Kidney (tissue), 14 donors: ENCODE results near the gene SPRY4. TPM values are rescaled to one million over a fixed set of nuclear protein-coding genes. Genes with fewer than 3 reads are reported as not detected.

Experiments
- DNase-seq, 5 donors: peaks; one replicate each; pipeline ENCODE4 v3.0.0-alpha.2; 2013 to 2020
- FAIRE-seq: peaks from 2 replicates; lab custom pipeline; 2012; peaks lifted over from hg19 to GRCh38; lab: Jason Lieb, UNC
- H3K27ac ChIP-seq, 2 donors: one replicate each; pipeline ENCODE4 v1.7.0; 2013; ENCODE audit warnings: low read depth in 2 of 2, low read length in 2 of 2, inconsistent platforms in 1 of 2
- H3K27me3 ChIP-seq: one replicate; pipeline ENCODE4 v1.7.1; 2013; ENCODE audit warnings: low read length, inconsistent platforms; ENCODE audit not compliant: control insufficient read depth, insufficient read depth
- H3K36me3 ChIP-seq, 3 donors: one replicate each; pipeline versions ENCODE4 v1.7.0 to v1.7.1; 2013; ENCODE audit warnings: low read length in 3 of 3, control low read depth in 1 of 3, inconsistent platforms in 1 of 3; ENCODE audit not compliant: insufficient read depth in 3 of 3, control insufficient read depth in 2 of 3
- H3K4me1 ChIP-seq, 3 donors: one replicate each; pipeline versions ENCODE4 v1.7.0 to v1.7.1; 2013; ENCODE audit warnings: low read length in 3 of 3, inconsistent platforms in 1 of 3, low read depth in 1 of 3; ENCODE audit not compliant: control insufficient read depth in 2 of 3, insufficient read depth in 2 of 3
- H3K4me3 ChIP-seq, 3 donors: one replicate each; pipeline versions ENCODE4 v1.7.0 to v1.8.1; 2013; ENCODE audit warnings: low read length in 3 of 3, control low read depth in 1 of 3, inconsistent platforms in 1 of 3
- H3K9ac ChIP-seq, 3 donors: one replicate each; pipeline versions ENCODE4 v1.7.0 to v1.7.1; 2013; ENCODE audit warnings: low read length in 3 of 3, control low read depth in 1 of 3, inconsistent platforms in 1 of 3
- H3K9me3 ChIP-seq, 3 donors: one replicate each; pipeline versions ENCODE4 v1.7.0 to v1.7.1; 2013; ENCODE audit warnings: low read length in 3 of 3, control low read depth in 1 of 3, inconsistent platforms in 1 of 3; ENCODE audit not compliant: control insufficient read depth in 2 of 3, insufficient read depth in 1 of 3
- CTCF ChIP-seq: IDR thresholded peaks from 3 replicates; pipeline ENCODE4 v1.5.1; 2012; ENCODE audit warnings: mild to moderate bottlenecking, moderate library complexity, borderline replicate concordance; ENCODE audit not compliant: insufficient read depth; ENCODE audit errors: extremely low read depth
- intact Hi-C: fragments of 100-400 bp; cut with DNase I; formaldehyde crosslinking; loops from one replicate; pipeline ENCODE4 v1.11.1; 2022
- polyA plus RNA-seq: library from polyadenylated mRNA; stranded (reverse); fragments of 350-450 nt; fragmentation: Illumina TruSeq; extraction: RNeasy Lipid Tissue Mini Kit (QIAGEN cat#74804); gene quantifications from one replicate; pipeline ENCODE4 v1.2.3, GENCODE V29; 2014; ENCODE audit warnings: low read depth, low replicate concordance; ENCODE audit not compliant: insufficient read depth
- total RNA-seq: library from RNA; stranded (reverse); fragmentation: NEBNext Ultra II Directional; extraction: Animal tissue kit (Norgen Biotek cat#: 25700); gene quantifications from one replicate; pipeline ENCODE4 v1.2.1, GENCODE V29; 2021
- donor health status: control.
- donor health status: control.
- donor health status: control.
- donor health status: control.
- donor health status: control.
- donor health status: DM: yes; HTN: yes; CAD: no.
- donor health status: Normal renal cell carcinoma (clear cell type).

The SPRY4 gene
- total and polyA plus RNA-seq, 2 donors from 2014 or later: 6.0 to 16.6 TPM

DNA sequence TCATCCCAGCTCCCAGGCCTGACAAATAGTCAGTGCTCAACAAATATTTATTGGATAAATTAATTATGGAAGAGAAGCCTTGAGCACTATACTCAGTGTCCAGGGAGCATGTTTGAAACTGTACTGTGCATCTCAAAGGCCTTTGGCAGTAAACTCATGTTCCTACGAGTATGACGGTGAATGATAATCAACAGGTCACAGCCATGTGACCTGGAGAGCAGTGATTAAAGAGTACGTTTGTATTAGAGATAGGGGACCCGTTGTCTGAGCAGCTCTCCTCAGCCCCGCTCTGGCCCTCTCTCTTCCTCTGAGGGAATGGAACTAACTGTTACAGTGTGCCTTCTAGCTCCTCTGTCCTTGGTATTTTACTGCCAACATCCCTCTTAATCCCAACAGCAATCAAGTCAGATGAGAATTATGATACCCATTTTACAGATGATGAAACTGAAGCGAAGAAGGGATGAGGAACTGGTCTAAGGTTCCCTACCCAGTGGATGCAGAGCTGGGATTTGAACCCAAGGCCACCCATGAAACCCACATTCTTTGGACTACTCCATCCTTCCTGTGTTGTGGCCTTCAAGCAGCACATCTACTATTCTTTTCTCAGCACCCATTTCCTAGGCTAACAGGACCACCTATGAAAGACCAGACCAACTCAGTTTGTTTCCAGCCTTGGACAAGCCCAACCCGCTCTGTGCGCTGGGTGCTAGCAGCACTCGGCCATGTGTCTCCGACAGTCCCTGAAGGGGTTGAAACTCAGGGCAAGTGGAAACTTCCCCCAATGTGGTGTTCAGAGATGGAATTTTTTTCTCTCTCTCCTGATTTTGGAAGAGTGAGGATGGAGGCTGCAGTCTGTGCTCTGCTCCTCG lies 34.9 kb downstream of the SPRY4 start:
- Histone ChIP-seq H3K4me1 (peaks cover 3 to 20% (median 6%) of the 10 kb centered on the region in 3 donors), H3K27me3 (no peaks in the 10 kb centered on the region), H3K4me3 (no peak overlapping the region), H3K9ac (no peak overlapping the region), H3K36me3 (no peaks in the 10 kb centered on the region), H3K9me3 (no peaks in the 10 kb centered on the region), H3K27ac (no peak overlapping the region)
- intact Hi-C loops: no loop called here
- no peak for TF ChIP-seq CTCF
- peak in 1 of 5 donors; percentile 73 for DNase-seq
- no peak for FAIRE-seq

DNA sequence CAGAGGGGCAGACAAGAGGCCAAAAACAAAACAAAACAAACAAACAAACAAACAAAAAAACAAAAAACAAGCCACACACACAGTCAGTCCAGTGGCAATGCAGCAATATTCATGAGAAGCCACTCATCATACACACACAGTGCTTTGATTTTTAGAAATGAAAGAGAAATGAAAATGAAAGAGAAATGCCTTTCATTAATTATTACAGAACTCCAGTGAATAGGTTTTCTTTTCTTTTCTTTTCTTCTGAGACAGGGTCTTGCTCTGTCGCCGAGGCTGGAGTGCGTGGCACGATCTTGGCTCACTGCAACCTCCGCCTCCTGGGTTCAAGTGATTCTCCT lies 36.9 kb downstream of the SPRY4 start:
- TF ChIP-seq CTCF: no peak
- H3K9ac ChIP-seq: no peak overlapping the region
- no peaks in the 10 kb centered on the region for H3K27me3 ChIP-seq
- FAIRE-seq (no peak), DNase-seq (no peak)
- no peaks in the 10 kb centered on the region for H3K36me3 ChIP-seq
- H3K27ac ChIP-seq: peak overlapping the region in 1 of 2 donors; percentile 51
- H3K4me3 ChIP-seq: no peak overlapping the region
- intact Hi-C loops: no loop called here
- peaks cover 3 to 20% (median 6%) of the 10 kb centered on the region in 3 donors for H3K4me1 ChIP-seq
- no peaks in the 10 kb centered on the region for H3K9me3 ChIP-seq

DNA sequence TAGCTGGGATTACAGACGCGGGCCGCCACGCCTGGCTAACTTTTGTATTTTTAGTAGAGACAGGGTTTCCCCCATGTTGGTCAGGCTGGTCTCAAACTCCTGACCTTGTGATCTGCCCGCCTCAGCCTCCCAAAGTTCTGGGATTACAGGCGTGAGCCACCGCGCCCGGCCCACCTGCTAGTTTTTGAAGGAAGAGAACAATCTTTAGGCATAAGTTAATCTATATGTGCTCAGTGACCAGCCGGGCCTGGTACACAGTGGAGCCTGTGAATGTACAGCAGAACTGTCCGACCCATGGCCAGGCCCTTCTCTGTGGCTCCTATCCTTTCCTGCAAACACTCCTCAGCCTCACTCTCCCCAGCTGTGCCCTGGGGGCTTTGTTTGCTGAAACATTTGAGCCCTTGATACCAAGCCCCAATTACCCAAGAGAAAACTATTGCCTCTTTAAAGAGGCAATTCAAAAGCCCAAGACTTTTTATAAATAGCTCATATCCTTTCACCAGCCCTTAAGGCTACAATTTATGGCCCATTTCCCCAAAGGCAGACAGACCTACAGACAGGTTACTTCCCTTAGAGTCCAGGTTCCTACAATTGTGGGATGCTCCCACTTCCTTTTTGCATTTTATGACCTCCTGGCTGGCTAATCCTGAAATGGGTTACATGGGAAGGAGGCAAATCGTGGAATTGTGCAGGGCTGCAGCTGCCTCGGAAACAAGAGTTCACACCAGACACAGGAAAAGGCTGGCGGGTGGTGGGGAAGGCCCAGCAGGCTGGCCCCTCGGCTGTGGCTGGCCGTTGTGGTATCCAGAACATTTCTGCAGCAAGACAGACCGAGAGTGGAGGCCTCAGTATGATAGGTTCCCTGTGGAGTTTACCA lies 37.5 kb downstream of the SPRY4 start:
- Histone ChIP-seq H3K9me3 (no peaks in the 10 kb centered on the region), H3K27ac (peak overlapping the region in 1 of 2 donors; percentile 51), H3K9ac (no peak overlapping the region), H3K4me3 (no peak overlapping the region), H3K27me3 (no peaks in the 10 kb centered on the region), H3K36me3 (no peaks in the 10 kb centered on the region), H3K4me1 (peaks cover 3 to 20% (median 6%) of the 10 kb centered on the region in 3 donors)
- DNase-seq (peak in 2 of 5 donors; percentile 43 to 73), FAIRE-seq (no peak)
- no peak for TF ChIP-seq CTCF
- intact Hi-C loops: no loop called here
